DND-41 (cell line): Measurements from ENCODE around the gene STRN.

ENCODE experiments used
- ATAC-seq: fragments of 200-7000 bp; cut with Tn5 transposase; 3 replicates; pipeline ENCODE4 v1.9.1; 2021; ENCODE audit warnings: low read depth; ENCODE audit not compliant: insufficient read depth
- DNase-seq: peaks from one replicate; pipeline ENCODE4 v3.0.0-alpha.2; 2020
- H2AFZ ChIP-seq: 2 replicates; pipeline ENCODE4 v1.6.0; 2012; ENCODE audit warnings: low read depth, low read length
- H3K27ac ChIP-seq: 2 replicates; pipeline ENCODE4 v1.5.1; 2012; ENCODE audit warnings: low read length, inconsistent platforms
- H3K27me3 ChIP-seq: fragments of 200-600 bp; sonication (generic); 2 replicates; pipeline ENCODE4 v1.6.0; 2012; ENCODE audit warnings: low read length, mild to moderate bottlenecking, inconsistent platforms; ENCODE audit not compliant: insufficient read depth, poor library complexity
- H3K36me3 ChIP-seq: 2 replicates; pipeline ENCODE4 v1.5.1; 2012; ENCODE audit warnings: low read length, inconsistent platforms; ENCODE audit not compliant: insufficient read depth
- H3K4me1 ChIP-seq: 2 replicates; pipeline ENCODE4 v1.5.1; 2012; ENCODE audit warnings: mild to moderate bottlenecking, low read length; ENCODE audit not compliant: insufficient read depth
- H3K4me2 ChIP-seq: 2 replicates; pipeline ENCODE4 v1.6.0; 2012; ENCODE audit warnings: mild to moderate bottlenecking, moderate library complexity, low read length, inconsistent platforms; ENCODE audit not compliant: insufficient read depth
- H3K4me3 ChIP-seq, 2 experiments: fragments of 200-600 bp in 1 of 2; shearing (Covaris generic) in 1 of 2; 2 replicates each; pipeline ENCODE4 v1.5.1; 2012 to 2016; ENCODE audit warnings: inconsistent platforms in 2 of 2, low read length in 2 of 2, mild to moderate bottlenecking in 2 of 2, low read depth in 1 of 2, moderate library complexity in 1 of 2
- H3K79me2 ChIP-seq: 2 replicates; pipeline ENCODE4 v1.6.0; 2012; ENCODE audit warnings: low read length, inconsistent platforms; ENCODE audit not compliant: insufficient read depth
- H3K9ac ChIP-seq: 2 replicates; pipeline ENCODE4 v1.6.0; 2012; ENCODE audit warnings: low read depth, mild to moderate bottlenecking, inconsistent platforms, low read length, moderate library complexity
- H3K9me3 ChIP-seq: 2 replicates; pipeline ENCODE4 v1.5.1; 2012; ENCODE audit warnings: low read length, moderate library complexity, mild to moderate bottlenecking, inconsistent platforms; ENCODE audit not compliant: insufficient read depth, severe bottlenecking
- H4K20me1 ChIP-seq: 2 replicates; pipeline ENCODE4 v1.6.0; 2012; ENCODE audit warnings: low read length; ENCODE audit not compliant: insufficient read depth
- CTCF ChIP-seq: IDR thresholded peaks from 2 replicates; pipeline ENCODE4 v1.5.1; 2012; ENCODE audit warnings: borderline replicate concordance, low read length, moderate library complexity, mild to moderate bottlenecking; ENCODE audit not compliant: poor library complexity, severe bottlenecking; ENCODE audit errors: extremely low read depth
- EZH2 ChIP-seq: IDR thresholded peaks from 3 replicates; pipeline ENCODE4 v1.6.1; 2012; ENCODE audit warnings: borderline replicate concordance, low read depth, mild to moderate bottlenecking, moderate library complexity, low read length, inconsistent platforms; ENCODE audit not compliant: severe bottlenecking

STRN gene

GRCh38 chr2:36963734-36964133, 2.6 kb downstream of the STRN start:
- H2AFZ ChIP-seq = no peak overlapping the region
- H3K4me2 ChIP-seq = 0 out of 2 replicates have a peak overlapping the region, but pooled peaks have one; percentile 98
- peaks cover 65% of the 10 kb centered on the region for H3K79me2 ChIP-seq
- ATAC-seq (no peak), DNase-seq (no peak)
- no peaks in the 10 kb centered on the region; the same call in 1 of the 2 replicates for H3K36me3 ChIP-seq
- peaks cover 32% of the 10 kb centered on the region for H3K4me1 ChIP-seq
- no peak overlapping the region for H3K9ac ChIP-seq
- no peak overlapping the region for H3K27ac ChIP-seq
- H4K20me1 ChIP-seq = peaks cover 2% of the 10 kb centered on the region; the same call in 1 of the 2 replicates
- no peaks in the 10 kb centered on the region for H3K27me3 ChIP-seq
- no peaks in the 10 kb centered on the region for H3K9me3 ChIP-seq
- H3K4me3 ChIP-seq = no peak overlapping the region
- TF ChIP-seq EZH2 (no peak), CTCF (no peak)

GRCh38 chr2:36963106-36963505, 3.2 kb downstream of the STRN start:
- H3K4me2 ChIP-seq = 0 out of 2 replicates have a peak overlapping the region, but pooled peaks have one; percentile 1
- peaks cover 29% of the 10 kb centered on the region for H3K4me1 ChIP-seq
- ATAC-seq (no peak), DNase-seq (no peak)
- H3K27ac ChIP-seq = no peak overlapping the region
- no peak overlapping the region for H3K9ac ChIP-seq
- TF ChIP-seq CTCF = no peak
- TF ChIP-seq EZH2 = no peak
- no peaks in the 10 kb centered on the region for H3K9me3 ChIP-seq
- peaks cover 2% of the 10 kb centered on the region; the same call in 1 of the 2 replicates for H4K20me1 ChIP-seq
- H3K4me3 ChIP-seq = no peak overlapping the region
- peaks cover 71% of the 10 kb centered on the region for H3K79me2 ChIP-seq
- no peaks in the 10 kb centered on the region; the same call in 1 of the 2 replicates for H3K36me3 ChIP-seq
- no peaks in the 10 kb centered on the region for H3K27me3 ChIP-seq
- H2AFZ ChIP-seq = no peak overlapping the region

GRCh38 chr2:36960773-36961172, 5.6 kb downstream of the STRN start:
- DNase-seq = no peak
- Histone ChIP-seq H4K20me1 (peaks cover 11% of the 10 kb centered on the region; the same call in 1 of the 2 replicates), H3K79me2 (peaks cover 88% of the 10 kb centered on the region), H3K9ac (no peak overlapping the region), H3K9me3 (no peaks in the 10 kb centered on the region), H3K4me3 (no peak overlapping the region), H3K4me2 (no peak overlapping the region), H3K36me3 (no peaks in the 10 kb centered on the region; the same call in 1 of the 2 replicates), H3K27me3 (no peaks in the 10 kb centered on the region), H3K27ac (no peak overlapping the region), H2AFZ (no peak overlapping the region), H3K4me1 (peaks cover 16% of the 10 kb centered on the region)
- TF ChIP-seq CTCF (no peak), EZH2 (no peak)
- no peak for ATAC-seq
